Measurements from ENCODE around the gene EML4.
"Not testable (repeated sequence)": the region's sequence is repeated elsewhere in the genome, so short reads cannot be mapped to it uniquely, and the experiment has no call there.

EML4 gene

GRCh38 chr2:42363413-42363812 is 194.3 kb downstream of the EML4 start:
- DNase-seq: no peak

- DNase-seq: no peak
Observed at GRCh38 chr2:42364658-42365057, 195.5 kb downstream of the EML4 start.

- no peak for DNase-seq
Observed at GRCh38 chr2:42366411-42366810, 197.3 kb downstream of the EML4 start.

GRCh38 chr2:42367835-42368234 is 198.7 kb downstream of the EML4 start:
- no peak for DNase-seq

- no peak for DNase-seq
Observed at GRCh38 chr2:42368817-42369531, 199.8 kb downstream of the EML4 start.

- no peak for DNase-seq
Observed at GRCh38 chr2:42369532-42370229, 200.5 kb downstream of the EML4 start.

GRCh38 chr2:42371611-42372473 is 202.7 kb downstream of the EML4 start:
- no peak for DNase-seq

- no peak for DNase-seq
Observed at GRCh38 chr2:42372474-42373200, 203.5 kb downstream of the EML4 start.

- DNase-seq: no peak
Observed at GRCh38 chr2:42376758-42377157, 207.6 kb downstream of the EML4 start.

- no peak for DNase-seq
Observed at GRCh38 chr2:42378415-42378814, 209.3 kb downstream of the EML4 start.

GRCh38 chr2:42380026-42380425 is 210.9 kb downstream of the EML4 start:
- DNase-seq: not testable (repeated sequence)

- DNase-seq: no peak
Observed at GRCh38 chr2:42382144-42382543, 213.0 kb downstream of the EML4 start.
